GM18870 (cell line): ENCODE results near the gene CHMP4A.

Experiments used
- ATAC-seq: cut with Tn5 transposase; IDR thresholded peaks from one replicate; pipeline ENCODE4 v1.9.1; 2021; ENCODE audit warnings: moderate library complexity; ENCODE audit not compliant: unreplicated experiment

Gene CHMP4A

GRCh38 chr14:24179961-24180796 lies 33.1 kb downstream of the CHMP4A start:
- no peak for ATAC-seq

DNA sequence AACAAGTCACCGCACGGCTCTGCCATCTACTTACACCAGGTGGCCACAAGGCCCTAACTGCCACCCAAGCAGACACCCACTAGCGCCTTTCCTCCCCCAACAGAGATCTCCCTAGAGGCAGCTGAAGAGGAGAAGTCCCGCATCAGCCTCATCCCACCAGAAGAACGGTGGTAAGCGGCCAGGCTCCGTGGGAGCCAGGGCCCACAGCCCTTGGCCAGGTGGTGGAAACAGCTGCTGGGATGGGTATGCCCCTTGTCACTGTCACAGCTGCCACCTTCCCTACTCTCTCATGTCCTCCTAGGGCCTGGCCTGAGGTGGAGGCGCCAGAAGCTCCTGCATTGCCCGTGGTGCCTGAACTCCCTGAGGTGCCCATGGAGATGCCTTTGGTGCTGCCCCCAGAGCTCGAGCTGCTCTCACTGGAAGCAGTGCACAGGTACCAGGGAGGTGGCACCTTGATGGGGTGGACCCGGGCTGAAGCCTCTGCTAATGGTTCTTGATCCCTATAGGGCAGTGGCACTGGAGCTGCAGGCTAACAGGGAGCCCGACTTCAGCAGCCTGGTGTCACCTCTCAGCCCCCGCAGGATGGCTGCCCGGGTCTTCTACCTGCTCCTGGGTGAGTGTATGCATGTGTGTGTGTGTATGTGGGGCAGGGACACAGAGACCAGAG lies 33.9 kb downstream of the CHMP4A start:
- ATAC-seq = no peak

GRCh38 chr14:24178399-24179178 lies 34.7 kb downstream of the CHMP4A start:
- no peak for ATAC-seq

DNA sequence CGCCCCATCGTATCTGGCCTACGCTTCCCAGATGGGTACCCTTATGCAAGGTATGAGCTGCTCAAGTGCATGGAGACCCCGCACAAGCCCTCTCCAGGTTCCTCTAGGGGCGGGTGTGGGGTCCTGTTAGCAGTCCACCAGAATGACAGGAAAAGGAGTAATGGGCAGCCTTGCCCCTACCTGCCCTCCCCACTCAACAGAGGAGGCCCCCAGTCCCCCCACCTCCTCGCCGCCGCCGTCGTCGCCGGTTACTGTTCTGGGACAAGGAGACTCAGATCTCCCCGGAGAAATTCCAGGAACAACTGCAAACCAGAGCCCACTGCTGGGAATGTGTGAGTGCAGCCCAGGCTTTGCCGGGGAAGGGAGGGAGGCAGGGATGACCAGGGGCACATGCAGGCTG lies 35.4 kb downstream of the CHMP4A start:
- ATAC-seq = no peak

- no peak for ATAC-seq
Measured at GRCh38 chr14:24177041-24177825, 36.1 kb downstream of the CHMP4A start.

- ATAC-seq = no peak
Measured at GRCh38 chr14:24176599-24176998, 36.7 kb downstream of the CHMP4A start.

DNA sequence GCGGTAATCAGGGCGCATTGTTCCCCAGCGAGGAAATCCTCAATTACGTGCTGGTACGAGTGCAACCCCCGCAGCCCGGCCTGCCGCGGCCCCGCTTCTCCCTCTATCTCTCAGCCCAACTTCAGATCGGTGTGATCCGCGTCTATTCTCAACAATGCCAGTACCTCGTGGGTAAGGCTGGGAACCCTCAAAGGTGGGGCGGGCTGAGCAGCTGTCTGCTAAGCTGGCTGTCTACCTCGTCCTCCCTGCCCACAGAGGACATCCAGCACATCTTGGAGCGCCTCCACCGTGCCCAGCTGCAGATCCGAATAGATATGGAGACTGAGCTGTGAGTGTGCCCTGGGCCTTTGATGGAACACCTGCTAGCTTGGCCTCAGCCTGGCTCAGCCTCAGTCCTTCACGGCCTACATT lies 40.4 kb downstream of the CHMP4A start:
- ATAC-seq = no peak

- no peak for ATAC-seq
Measured at GRCh38 chr14:24172261-24172860, 40.9 kb downstream of the CHMP4A start.

DNA sequence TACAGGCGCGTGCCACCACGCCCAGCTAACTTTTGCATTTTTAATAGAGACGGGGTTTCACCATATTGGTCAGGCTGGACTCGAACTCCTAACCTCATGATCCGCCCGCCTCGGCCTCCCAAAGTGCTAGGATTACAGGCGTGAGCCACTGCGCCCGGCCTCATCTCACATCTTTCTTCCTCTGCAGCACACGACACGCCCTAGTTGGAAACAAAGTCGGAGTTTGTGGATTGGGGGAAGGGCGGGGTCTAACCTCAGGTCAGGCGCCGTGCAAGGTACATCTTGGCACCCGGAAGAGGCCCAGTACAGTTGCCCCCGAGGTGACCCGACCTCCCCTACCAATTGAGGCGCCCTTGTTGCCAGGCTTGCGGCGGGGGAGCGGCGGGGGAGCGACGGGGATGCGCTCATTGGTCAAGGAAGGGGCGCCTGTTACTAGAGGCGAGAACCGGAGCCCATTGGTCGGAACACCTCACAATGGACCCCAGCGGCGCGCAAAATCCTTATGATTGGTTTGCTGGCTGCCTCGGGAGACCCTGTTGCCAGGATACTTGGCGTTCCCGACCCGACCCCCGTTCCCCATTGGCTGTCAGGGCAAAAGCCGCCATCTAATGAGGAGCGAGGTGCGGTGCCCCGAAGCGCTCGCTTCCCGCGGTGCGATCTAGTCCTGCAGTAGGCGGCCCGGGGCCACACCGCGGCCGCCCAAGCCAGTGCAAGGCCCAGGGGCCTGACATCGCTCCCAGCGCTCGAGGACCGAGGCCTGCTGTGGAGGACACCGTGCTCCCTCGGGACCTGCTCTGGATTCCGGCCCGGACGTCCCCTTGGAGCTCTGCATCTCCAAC lies 41.6 kb downstream of the CHMP4A start, which contains the start of gene REC8:
TSS of gene REC8 (plus strand) at position 659 of the 839 bp plus-strand sequence. CDS start 473 bp downstream, outside the sequence.
- ATAC-seq = peak; percentile 59

DNA sequence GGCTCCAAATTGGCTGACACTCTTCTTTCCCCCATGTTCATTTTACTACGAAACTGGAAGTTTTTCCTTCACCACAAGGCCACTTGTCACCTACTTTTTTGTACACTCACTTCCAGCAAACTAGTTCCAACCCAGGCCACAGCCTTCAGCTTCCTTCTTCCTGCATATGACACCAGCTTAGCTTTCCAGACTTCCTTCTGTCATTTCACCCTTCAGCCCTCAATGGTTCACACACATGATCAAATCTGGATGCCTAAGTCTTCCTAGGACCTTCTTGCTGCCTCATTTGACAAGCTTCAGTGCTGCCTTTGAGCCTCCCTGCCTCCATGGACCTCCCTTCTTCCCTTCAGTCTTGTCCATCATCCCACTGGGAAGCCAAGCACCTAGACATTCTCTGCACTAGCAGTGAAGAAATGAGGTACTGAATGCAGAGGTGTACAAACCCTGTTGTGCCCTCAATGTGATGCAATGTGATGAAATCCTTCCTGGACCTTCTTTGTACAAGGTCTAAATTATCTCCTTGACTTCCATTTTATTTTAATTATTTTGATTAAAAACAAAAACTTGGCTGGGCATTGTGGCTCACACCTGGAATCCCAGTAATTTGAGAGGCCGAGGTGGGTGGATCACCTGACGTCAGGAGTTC lies 45.7 kb downstream of the CHMP4A start:
- ATAC-seq = no peak

GRCh38 chr14:24165785-24166184 lies 47.5 kb downstream of the CHMP4A start:
- ATAC-seq = no peak

GRCh38 chr14:24164518-24164991 lies 48.7 kb downstream of the CHMP4A start:
- no peak for ATAC-seq

DNA sequence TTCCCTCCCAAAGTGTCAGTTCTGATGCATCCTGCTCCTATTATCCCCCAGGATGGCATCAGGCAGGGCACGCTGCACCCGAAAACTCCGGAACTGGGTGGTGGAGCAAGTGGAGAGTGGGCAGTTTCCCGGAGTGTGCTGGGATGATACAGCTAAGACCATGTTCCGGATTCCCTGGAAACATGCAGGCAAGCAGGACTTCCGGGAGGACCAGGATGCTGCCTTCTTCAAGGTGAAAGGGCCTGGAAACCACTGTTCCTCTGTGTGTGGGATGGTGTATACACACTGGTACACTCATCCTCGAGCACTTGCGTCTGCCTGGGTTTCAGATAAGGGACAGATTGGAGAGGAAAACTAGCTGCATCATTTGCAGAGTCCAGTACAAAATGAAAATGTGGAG lies 51.2 kb downstream of the CHMP4A start:
- no peak for ATAC-seq

GRCh38 chr14:24160850-24161804 lies 52.2 kb downstream of the CHMP4A start, which contains the start of gene IRF9:
Gene IRF9 (plus strand): TSS chr14:24161265. CDS start chr14:24162145, 880 bp downstream.
- ATAC-seq = peak; percentile 71

DNA sequence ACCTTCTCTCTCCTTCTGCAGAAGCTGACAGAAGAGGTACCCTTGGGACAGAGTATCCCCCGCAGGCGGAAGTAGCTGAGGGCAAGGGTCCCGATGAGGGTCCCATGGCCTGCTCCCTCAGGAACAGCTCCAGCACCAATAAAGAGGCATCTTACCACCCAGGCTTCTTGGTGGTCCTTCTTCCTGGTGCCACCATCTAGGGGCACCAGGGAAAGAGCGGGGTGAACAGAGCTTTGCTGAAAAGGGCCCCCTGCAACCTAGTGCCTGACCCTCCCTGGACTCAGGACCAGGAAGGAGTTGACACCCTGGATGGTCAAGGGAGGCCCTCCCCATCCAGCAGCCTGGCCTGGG lies 52.8 kb downstream of the CHMP4A start:
- no peak for ATAC-seq

DNA sequence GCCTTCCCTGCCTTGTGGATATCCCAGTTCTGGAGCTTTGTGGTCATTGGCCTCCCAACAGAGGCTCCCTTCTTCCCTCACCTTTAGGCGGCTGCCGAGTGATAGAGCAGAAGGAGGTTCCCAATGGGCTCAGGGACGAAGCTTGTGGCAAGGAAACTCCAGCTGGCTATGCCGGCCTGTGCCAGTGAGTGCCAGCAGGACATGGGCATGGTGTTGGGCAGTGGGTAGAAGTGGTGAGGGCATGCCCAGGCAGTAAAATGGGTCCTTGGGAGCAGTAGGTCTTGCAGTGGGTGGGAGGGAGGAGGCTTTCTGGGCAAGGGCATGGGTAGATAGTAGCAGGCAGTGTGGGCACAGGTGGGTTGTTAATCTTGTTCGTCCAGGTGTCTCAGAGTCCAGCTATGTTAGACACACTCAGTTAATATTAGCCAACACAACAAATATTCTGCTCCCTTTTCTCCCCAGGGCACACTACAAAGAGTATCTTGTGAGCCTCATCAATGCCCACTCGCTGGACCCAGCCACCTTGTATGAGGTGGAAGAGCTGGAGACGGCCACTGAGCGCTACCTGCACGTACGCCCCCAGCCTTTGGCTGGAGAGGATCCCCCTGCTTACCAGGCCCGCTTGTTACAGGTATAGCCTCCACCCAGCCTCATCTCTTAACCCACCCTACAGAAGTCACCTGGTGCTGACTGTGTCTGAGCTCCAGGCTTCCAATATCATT lies 53.4 kb downstream of the CHMP4A start:
- ATAC-seq = no peak
